Stimulated activated CD4-positive, alpha-beta T cell treated with anti-CD3 and anti-CD28 coated beads, Interleukin-1b, Interleukin-23, amount 100 ng/mL, for 4 hours (primary cell): Measurements from ENCODE around the gene OR51E2.
"Not testable (repeated sequence)": the region's sequence is repeated elsewhere in the genome, so short reads cannot be mapped to it uniquely, and the experiment has no call there.

Experiments
- DNase-seq, 2 donors: peaks; one replicate each; pipeline ENCODE4 v3.0.0-alpha.2; 2020; ENCODE audit warnings: low read depth in 2 of 2

Gene OR51E2

GRCh38 chr11:4697585-4697984 lies at the start of gene OR51E2:
Gene OR51E2 (minus strand): TSS chr11:4697853. CDS start chr11:4682711, 15,142 bp downstream.
- DNase-seq = no peak

GRCh38 chr11:4740735-4741134 lies 43.1 kb upstream of the OR51E2 start:
- no peak for DNase-seq

- no peak for DNase-seq
Observed at GRCh38 chr11:4727171-4727570, 29.5 kb upstream of the OR51E2 start.

- DNase-seq = not testable (repeated sequence)
Observed at GRCh38 chr11:4722616-4723534, 25.2 kb upstream of the OR51E2 start.

GRCh38 chr11:4714300-4714699 lies 16.6 kb upstream of the OR51E2 start:
- no peak for DNase-seq

GRCh38 chr11:4713241-4713640 lies 15.6 kb upstream of the OR51E2 start:
- no peak for DNase-seq

- no peak for DNase-seq
Observed at GRCh38 chr11:4704790-4705334, 7.2 kb upstream of the OR51E2 start.

- DNase-seq = no peak
Observed at GRCh38 chr11:4704054-4704789, 6.6 kb upstream of the OR51E2 start, which contains the start of gene MMP26. Gene MMP26 (plus strand): TSS chr11:4704784.

GRCh38 chr11:4700436-4700820 lies 2.8 kb upstream of the OR51E2 start:
- no peak for DNase-seq

GRCh38 chr11:4699697-4700435 lies 2.2 kb upstream of the OR51E2 start:
- DNase-seq = no peak

GRCh38 chr11:4695442-4695841 lies 2.2 kb downstream of the OR51E2 start:
- DNase-seq = no peak

- DNase-seq = no peak
Observed at GRCh38 chr11:4684631-4685285, 12.9 kb downstream of the OR51E2 start.

- no peak for DNase-seq
Observed at GRCh38 chr11:4682623-4683419, 14.8 kb downstream of the OR51E2 start.

- no peak for DNase-seq
Observed at GRCh38 chr11:4680341-4680740, 17.3 kb downstream of the OR51E2 start.

GRCh38 chr11:4677948-4678347 lies 19.7 kb downstream of the OR51E2 start:
- DNase-seq = no peak

- no peak for DNase-seq
Observed at GRCh38 chr11:4673781-4674180, 23.9 kb downstream of the OR51E2 start.

GRCh38 chr11:4672470-4672869 lies 25.2 kb downstream of the OR51E2 start:
- no peak for DNase-seq

GRCh38 chr11:4671741-4672140 lies 25.9 kb downstream of the OR51E2 start:
- DNase-seq = no peak

GRCh38 chr11:4665424-4665823 lies 32.2 kb downstream of the OR51E2 start:
- no peak for DNase-seq

- DNase-seq = no peak
Observed at GRCh38 chr11:4664786-4665185, 32.9 kb downstream of the OR51E2 start.
